Coronary artery (tissue), 2 donors: Measurements from ENCODE around the gene CLCN4.

Source experiments
- DNase-seq: peaks from one replicate; pipeline ENCODE4 v3.0.0-alpha.2; 2017; ENCODE audit warnings: low spot score
- H3K27ac ChIP-seq, 2 donors: fragments of 200-600 bp; sonication (generic); one replicate each; pipeline ENCODE4 v1.5.1; 2016 to 2019
- H3K4me3 ChIP-seq: fragments of 200-600 bp; sonication (generic); 2 replicates; pipeline ENCODE4 v1.5.1; 2016; ENCODE audit warnings: mild to moderate bottlenecking, moderate library complexity
- CTCF ChIP-seq: fragments of 200-600 bp; sonication (generic); IDR thresholded peaks from one replicate; pipeline ENCODE4 v1.5.1; 2019; ENCODE audit warnings: antibody characterized with exemption

The CLCN4 gene

GRCh38 chrX:10172877-10173276 is 16.1 kb downstream of the CLCN4 start:
- no peak overlapping the region for H3K4me3 ChIP-seq
- H3K27ac ChIP-seq = no peak overlapping the region
- no peak for TF ChIP-seq CTCF
- DNase-seq = no peak

GRCh38 chrX:10173331-10173900 is 16.6 kb downstream of the CLCN4 start:
- Histone ChIP-seq H3K27ac (peak overlapping the region in 1 of 2 donors; percentile 2), H3K4me3 (no peak overlapping the region)
- TF ChIP-seq CTCF = no peak
- DNase-seq = no peak

GRCh38 chrX:10174051-10174450 is 17.3 kb downstream of the CLCN4 start:
- no peak for TF ChIP-seq CTCF
- Histone ChIP-seq H3K27ac (peak overlapping the region in 1 of 2 donors; percentile 2), H3K4me3 (no peak overlapping the region)
- no peak for DNase-seq

GRCh38 chrX:10174810-10175209 is 18.0 kb downstream of the CLCN4 start:
- DNase-seq = no peak
- no peak overlapping the region for H3K4me3 ChIP-seq
- peak overlapping the region; percentile 3 to 29 for H3K27ac ChIP-seq
- TF ChIP-seq CTCF = no peak

GRCh38 chrX:10175319-10175871 is 18.6 kb downstream of the CLCN4 start:
- TF ChIP-seq CTCF = no peak
- no peak for DNase-seq

GRCh38 chrX:10176121-10177003 is 19.6 kb downstream of the CLCN4 start:
- H3K27ac ChIP-seq = no peak overlapping the region
- H3K4me3 ChIP-seq = no peak overlapping the region

More at GRCh38 chrX:10175319-10175871, 18.6 kb downstream of the CLCN4 start:
- Histone ChIP-seq H3K4me3 (no peak overlapping the region), H3K27ac (peak overlapping the region; percentile 3 to 29)

More at GRCh38 chrX:10176121-10177003, 19.6 kb downstream of the CLCN4 start:
- no peak for TF ChIP-seq CTCF
- DNase-seq = peak; percentile 50
